ENCODE results near the gene ACTN1. TPM values are rescaled to one million over a fixed set of nuclear protein-coding genes. Genes with fewer than 3 reads are reported as not detected.
"Not testable (repeated sequence)": the region's sequence is repeated elsewhere in the genome, so short reads cannot be mapped to it uniquely, and the experiment has no call there.

ACTN1 gene
- total RNA-seq, 1 experiment from 2014 or later, result 231 TPM

GRCh38 chr14:68986926-68987652 is 8.0 kb upstream of the ACTN1 start:
- DNase-seq (ENCODE audit: low read depth), result no peak

DNA sequence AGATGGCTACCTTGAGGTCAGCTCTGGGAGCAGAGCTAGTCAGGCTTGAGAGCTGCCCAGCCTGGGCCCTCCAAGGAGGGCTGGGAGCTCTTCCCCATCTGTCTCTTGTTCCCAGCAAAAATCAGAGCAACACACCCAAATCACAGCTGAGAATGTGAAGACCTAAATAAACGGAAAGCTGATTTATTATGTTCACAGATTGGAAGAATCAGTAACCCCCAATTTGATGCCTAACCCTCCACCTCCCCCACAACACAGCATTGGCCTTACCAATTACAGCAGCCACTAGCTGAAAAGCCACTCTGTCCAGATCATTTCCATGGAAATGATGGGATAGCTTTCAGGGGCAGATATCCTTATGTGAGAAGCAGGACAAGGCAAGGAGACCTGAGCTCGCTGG is 7.1 kb upstream of the ACTN1 start:
- DNase-seq (ENCODE audit: low read depth), result no peak

GRCh38 chr14:68984686-68985085 is 5.6 kb upstream of the ACTN1 start:
- DNase-seq (ENCODE audit: low read depth), result no peak

- no peak for DNase-seq (ENCODE audit: low read depth)
Observed at GRCh38 chr14:68983191-68983590, 4.1 kb upstream of the ACTN1 start.

DNA sequence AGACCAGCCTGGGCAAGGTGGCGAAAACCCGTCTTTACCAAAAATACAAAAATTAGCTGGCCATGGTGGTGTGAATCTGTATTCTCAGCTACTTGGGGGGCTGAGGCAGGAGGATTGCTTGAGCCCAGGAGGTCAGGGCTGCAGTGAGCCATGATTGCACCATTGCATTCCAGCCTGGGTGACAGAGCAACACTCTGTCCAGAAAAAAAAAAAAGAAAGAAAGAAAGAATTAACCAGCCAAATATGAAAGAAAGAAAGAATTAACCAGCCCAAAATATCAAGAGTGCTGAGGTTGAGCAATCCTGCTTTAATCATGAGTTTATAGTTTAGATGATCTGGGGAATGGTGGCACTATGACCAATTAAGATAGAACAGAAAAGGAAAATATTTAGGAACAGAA is 3.5 kb upstream of the ACTN1 start:
- no peak for DNase-seq (ENCODE audit: low read depth)

GRCh38 chr14:68981539-68981976 is 2.5 kb upstream of the ACTN1 start:
- DNase-seq (ENCODE audit: low read depth), result no peak

DNA sequence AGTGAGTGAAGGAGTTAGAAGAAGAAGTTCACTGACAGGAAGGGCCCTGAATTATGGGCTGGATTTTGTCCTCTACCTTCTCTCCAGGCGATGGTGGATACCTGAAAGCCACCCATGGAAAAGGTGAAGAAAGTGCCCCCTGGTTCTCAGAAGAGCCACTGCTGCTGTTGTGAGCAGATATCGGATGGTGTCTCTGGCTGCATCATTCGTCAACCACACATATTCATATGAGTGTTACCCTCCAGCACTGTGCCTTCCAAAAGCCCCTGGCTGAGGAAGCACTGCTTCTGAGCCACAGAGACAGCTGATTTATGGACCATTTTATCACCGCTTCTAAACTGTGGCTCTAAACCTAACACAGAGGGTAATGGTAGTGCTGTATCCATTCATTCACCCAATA is 2.0 kb upstream of the ACTN1 start:
- DNase-seq (ENCODE audit: low read depth), result no peak

DNA sequence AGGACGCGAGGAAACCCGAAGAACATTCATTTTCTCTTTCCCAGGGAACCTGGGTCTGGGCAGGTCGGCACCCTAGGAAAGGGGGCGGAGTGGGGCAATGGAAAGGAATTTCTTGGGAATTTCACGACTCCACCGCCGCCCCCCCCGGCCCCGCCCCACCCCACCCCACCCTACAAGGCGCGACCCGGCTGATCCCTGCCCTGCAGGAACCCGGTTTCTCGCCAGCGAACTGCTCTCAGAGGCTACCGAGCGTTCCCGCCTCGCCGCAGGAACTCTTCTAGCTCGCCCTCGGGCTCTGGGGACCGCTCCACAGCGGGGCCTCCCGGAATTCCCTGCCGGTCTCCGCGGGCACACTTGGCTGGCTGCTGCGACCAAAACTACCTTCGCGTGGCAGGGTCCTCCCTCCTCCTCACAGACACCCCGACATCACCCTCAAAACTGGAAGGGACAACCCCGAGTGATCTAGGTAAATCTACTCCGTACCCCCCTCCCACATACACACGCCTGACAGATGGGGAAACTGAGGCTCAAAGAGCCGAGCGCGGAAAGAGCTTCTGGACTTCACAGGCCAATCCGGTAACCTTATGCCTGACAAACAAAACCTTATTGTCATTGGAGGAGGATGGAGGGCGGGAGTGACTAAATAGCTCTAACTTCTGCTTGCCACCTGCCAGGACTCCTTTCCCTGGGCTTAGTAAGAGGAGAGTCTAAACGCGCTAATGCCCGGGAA is 785 bp upstream of the ACTN1 start:
- peak; percentile 55 for DNase-seq (ENCODE audit: low read depth)

GRCh38 chr14:68978172-68978911 is 760 bp downstream of the ACTN1 start:
- DNase-seq (ENCODE audit: low read depth), result peak; percentile 58

DNA sequence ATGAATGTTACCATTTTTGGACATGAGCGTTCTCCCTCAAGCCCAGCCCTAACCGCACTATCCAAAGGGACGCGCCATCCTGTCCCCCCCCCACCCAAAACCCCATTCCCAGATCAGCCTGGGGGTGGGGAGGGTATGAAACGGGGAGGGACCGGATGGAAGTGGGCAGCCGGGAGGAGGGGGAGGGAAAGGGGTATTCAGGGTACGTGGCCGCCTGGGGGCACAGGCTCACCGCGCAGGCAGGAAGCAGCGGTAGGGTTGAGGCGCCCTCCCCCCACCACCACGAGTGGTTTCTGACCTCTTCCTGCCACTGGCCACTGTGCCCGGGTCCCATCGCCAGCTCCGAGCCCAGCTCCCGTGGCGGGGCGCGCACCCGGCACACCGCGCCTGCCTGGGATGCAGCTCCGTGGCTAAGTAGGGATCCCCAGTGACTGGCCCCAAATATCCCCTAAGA is 1.4 kb downstream of the ACTN1 start:
- DNase-seq (ENCODE audit: low read depth), result peak; percentile 96

DNA sequence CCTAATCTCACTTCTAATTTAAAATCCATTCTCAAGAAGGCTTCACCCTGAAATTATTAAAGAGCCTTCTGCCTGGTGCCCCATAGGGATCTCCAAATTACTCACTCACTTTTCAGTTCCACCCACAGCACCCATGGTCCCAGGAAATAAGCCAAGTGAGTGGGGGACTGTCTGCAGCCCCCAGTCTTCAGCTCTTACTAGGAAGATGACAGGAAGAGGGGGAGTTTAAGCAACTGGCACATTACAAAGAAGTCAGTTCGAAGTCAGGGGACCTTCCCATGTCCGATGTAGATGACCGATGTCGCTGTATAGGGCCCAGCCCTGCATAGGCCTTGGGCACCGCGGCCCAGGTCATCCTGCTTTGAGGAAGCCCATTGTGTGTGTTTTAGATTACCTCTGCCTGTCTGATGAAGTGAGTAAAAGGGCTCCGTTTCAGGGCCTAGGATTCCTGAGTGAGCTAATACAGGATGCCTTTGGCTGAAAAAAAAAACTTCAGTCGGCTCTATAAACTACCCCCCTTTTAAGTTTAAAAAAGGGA is 1.9 kb downstream of the ACTN1 start:
- DNase-seq (ENCODE audit: low read depth), result no peak

GRCh38 chr14:68976160-68977067 is 2.7 kb downstream of the ACTN1 start:
- peak; percentile 69 for DNase-seq (ENCODE audit: low read depth)

DNA sequence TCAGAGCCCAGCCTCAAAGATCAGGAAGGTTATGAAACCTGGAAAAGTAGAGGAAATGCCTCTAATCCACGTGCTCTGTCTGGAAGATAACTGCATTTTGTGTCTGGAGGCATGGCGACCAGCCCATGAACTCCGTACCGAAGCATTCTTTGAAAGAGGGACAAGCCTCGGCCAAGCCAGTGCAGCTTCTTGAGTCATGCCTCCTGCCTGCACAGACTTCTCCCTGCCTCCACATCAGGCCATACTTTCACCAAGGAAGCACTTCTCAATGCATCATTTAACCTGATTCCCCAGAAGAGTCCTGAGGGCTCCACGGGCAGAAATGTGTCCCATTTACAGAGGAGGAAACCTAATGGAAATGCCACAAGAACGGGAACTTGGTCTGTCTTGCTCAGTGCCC is 3.4 kb downstream of the ACTN1 start:
- peak; percentile 80 for DNase-seq (ENCODE audit: low read depth)

DNA sequence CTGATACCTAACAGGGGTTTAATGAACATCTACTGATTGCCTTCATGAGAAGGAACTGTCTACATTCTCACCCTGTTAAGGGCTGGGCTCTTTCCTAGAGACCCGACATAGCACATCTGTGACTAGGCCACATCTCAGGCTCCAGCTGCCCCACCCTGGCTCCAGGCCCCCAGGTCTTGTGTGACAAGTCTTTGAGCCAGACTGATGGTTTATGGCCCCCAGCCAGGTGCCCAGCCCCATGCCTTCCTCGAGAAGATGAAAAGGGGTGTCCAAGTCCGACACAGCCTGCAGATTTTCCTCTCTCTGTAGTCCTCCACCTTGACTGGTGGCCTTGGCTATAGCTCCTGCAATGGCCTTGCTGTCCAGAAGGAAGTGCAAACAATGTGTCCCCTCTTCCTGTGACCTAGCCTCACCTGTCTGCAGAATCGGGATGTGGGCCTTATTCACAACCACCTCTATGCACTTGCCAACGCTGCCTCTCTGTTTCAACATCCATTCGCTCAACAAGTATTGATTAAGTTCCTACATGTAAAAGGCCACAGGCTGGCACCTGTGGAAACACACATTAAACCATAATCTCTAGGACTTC is 4.2 kb downstream of the ACTN1 start:
- peak; percentile 67 for DNase-seq (ENCODE audit: low read depth)

DNA sequence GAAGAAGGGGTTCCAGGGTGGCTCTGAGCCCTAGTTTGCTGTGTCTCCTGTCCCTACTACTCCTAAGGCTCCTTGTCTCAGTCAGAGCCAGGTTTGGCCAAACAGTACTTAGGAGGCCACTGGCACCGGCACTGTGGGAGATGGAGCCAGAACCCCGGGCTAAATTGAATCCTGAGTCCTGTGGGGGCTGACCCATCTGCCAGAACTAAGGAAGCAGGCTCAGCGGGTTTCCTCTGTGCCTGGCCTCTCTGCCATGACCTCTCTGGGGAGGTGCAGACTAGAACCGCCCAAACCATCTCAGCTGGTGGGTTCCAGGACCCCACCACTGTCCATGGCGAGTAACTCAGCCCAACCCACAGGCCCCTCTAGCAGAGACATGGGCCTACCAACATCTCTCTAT is 5.5 kb downstream of the ACTN1 start:
- DNase-seq (ENCODE audit: low read depth), result no peak

- not testable (repeated sequence) for DNase-seq (ENCODE audit: low read depth)
Observed at GRCh38 chr14:68973219-68973565, 5.9 kb downstream of the ACTN1 start.

GRCh38 chr14:68972507-68973218 is 6.4 kb downstream of the ACTN1 start:
- DNase-seq (ENCODE audit: low read depth), result no peak

DNA sequence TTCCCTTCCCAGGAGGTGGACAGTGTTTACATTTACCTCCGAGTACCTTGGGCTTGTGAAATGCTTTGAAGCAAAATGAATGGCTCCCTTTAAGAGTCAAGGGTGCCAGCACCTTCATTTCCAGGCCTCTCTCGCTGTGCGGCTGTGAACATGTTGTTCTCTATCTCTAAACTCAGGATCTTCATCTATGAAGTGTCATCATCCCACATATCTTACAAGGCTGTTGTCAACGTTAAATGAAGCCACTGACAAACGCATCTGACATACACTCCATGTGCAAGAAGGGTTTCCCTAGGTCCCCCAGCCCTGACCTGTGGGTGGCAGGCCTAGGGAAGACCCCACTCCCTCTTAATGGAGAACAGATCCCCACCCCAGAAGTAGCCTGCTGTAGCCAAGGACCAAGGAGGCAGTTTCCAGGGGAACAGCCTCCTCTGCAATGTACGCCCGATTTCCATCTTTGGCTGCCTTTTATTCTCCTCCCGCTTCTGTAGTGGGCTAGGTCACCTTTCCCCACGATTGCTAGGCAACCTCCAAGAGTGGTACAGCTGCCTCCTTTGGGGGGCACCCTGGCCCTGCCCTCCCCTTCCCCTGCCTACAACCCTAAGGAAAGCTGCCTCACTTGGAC is 7.6 kb downstream of the ACTN1 start:
- DNase-seq (ENCODE audit: low read depth), result no peak

GRCh38 chr14:68970736-68971135 is 8.4 kb downstream of the ACTN1 start:
- DNase-seq (ENCODE audit: low read depth), result no peak
